Measurements from ENCODE around the gene VPREB1. TPM values are rescaled to one million over a fixed set of nuclear protein-coding genes. Genes with fewer than 3 reads are reported as not detected.
"Not testable (repeated sequence)": the region's sequence is repeated elsewhere in the genome, so short reads cannot be mapped to it uniquely, and the experiment has no call there.

Gene VPREB1
- total RNA-seq, 1 experiment from 2014 or later: not detected

- H3K4me1 ChIP-seq (replicated peaks; ENCODE audit: insufficient read depth): no peaks in the 10 kb centered on the region
- H3K9me3 ChIP-seq (ENCODE audit: insufficient read depth, low read depth): no peaks in the 10 kb centered on the region
- H3K27me3 ChIP-seq (ENCODE audit: insufficient read depth, low read depth): no peaks in the 10 kb centered on the region
- H3K27ac ChIP-seq: no peak overlapping the region
- CTCF ChIA-PET: no interaction called here
- no peak overlapping the region for H2AFZ ChIP-seq
- no peak overlapping the region for H3K4me3 ChIP-seq
- no peak for DNase-seq
- no peaks in the 10 kb centered on the region for H3K79me2 ChIP-seq (ENCODE audit: low read depth)
- no peaks in the 10 kb centered on the region for H3K9me2 ChIP-seq (ENCODE audit: insufficient read depth)
- POLR2A ChIA-PET (ENCODE audit: unreplicated experiment): no interaction called here
- no peak for TF ChIP-seq EZH2 (IDR thresholded peaks at IDR 0.05; ENCODE audit: low read depth)
- TF ChIP-seq, protein P1, sequence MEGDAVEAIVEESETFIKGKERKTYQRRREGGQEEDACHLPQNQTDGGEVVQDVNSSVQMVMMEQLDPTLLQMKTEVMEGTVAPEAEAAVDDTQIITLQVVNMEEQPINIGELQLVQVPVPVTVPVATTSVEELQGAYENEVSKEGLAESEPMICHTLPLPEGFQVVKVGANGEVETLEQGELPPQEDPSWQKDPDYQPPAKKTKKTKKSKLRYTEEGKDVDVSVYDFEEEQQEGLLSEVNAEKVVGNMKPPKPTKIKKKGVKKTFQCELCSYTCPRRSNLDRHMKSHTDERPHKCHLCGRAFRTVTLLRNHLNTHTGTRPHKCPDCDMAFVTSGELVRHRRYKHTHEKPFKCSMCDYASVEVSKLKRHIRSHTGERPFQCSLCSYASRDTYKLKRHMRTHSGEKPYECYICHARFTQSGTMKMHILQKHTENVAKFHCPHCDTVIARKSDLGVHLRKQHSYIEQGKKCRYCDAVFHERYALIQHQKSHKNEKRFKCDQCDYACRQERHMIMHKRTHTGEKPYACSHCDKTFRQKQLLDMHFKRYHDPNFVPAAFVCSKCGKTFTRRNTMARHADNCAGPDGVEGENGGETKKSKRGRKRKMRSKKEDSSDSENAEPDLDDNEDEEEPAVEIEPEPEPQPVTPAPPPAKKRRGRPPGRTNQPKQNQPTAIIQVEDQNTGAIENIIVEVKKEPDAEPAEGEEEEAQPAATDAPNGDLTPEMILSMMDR (conservative IDR thresholded peaks at IDR 0.05): no peak
- H3F3A ChIP-seq (ENCODE audit: insufficient read depth, low read depth): no peaks in the 10 kb centered on the region
- no peak overlapping the region for H3K4me2 ChIP-seq
- intact Hi-C loops (cut with micrococcal nuclease; ENCODE audit: unreplicated experiment): no loop called here
- no peaks in the 10 kb centered on the region for H4K20me1 ChIP-seq (ENCODE audit: insufficient read depth)
- BruUV-seq (replicated peaks): no TSS peak
- H3K36me3 ChIP-seq (ENCODE audit: low read depth): no peaks in the 10 kb centered on the region
Measured at GRCh38 chr22:22248878-22249277, 4.3 kb downstream of the VPREB1 start.

- H2AFZ ChIP-seq; POLR2A ChIA-PET (ENCODE audit: unreplicated experiment); BruUV-seq (replicated peaks); H4K20me1 ChIP-seq (ENCODE audit: insufficient read depth); H3K36me3 ChIP-seq (ENCODE audit: low read depth); H3K9me3 ChIP-seq (ENCODE audit: insufficient read depth, low read depth); H3K27ac ChIP-seq; intact Hi-C loops (cut with micrococcal nuclease; ENCODE audit: unreplicated experiment); CTCF ChIA-PET; H3K4me2 ChIP-seq; H3K27me3 ChIP-seq (ENCODE audit: insufficient read depth, low read depth); H3K4me3 ChIP-seq; H3F3A ChIP-seq (ENCODE audit: insufficient read depth, low read depth); H3K9me2 ChIP-seq (ENCODE audit: insufficient read depth); H3K79me2 ChIP-seq (ENCODE audit: low read depth); DNase-seq; H3K4me1 ChIP-seq (replicated peaks; ENCODE audit: insufficient read depth): not testable (repeated sequence)
Measured at GRCh38 chr22:22250651-22251050, 6.1 kb downstream of the VPREB1 start.

GRCh38 chr22:22256133-22256532 lies 11.5 kb downstream of the VPREB1 start:
- H3F3A ChIP-seq (ENCODE audit: insufficient read depth, low read depth); H3K9me3 ChIP-seq (ENCODE audit: insufficient read depth, low read depth); H3K79me2 ChIP-seq (ENCODE audit: low read depth); H3K27me3 ChIP-seq (ENCODE audit: insufficient read depth, low read depth); H2AFZ ChIP-seq; H3K4me1 ChIP-seq (replicated peaks; ENCODE audit: insufficient read depth); H3K27ac ChIP-seq; H3K4me3 ChIP-seq; DNase-seq; H3K36me3 ChIP-seq (ENCODE audit: low read depth); BruUV-seq (replicated peaks); CTCF ChIA-PET; H4K20me1 ChIP-seq (ENCODE audit: insufficient read depth); H3K4me2 ChIP-seq; H3K9me2 ChIP-seq (ENCODE audit: insufficient read depth); POLR2A ChIA-PET (ENCODE audit: unreplicated experiment); intact Hi-C loops (cut with micrococcal nuclease; ENCODE audit: unreplicated experiment): not testable (repeated sequence)

DNA sequence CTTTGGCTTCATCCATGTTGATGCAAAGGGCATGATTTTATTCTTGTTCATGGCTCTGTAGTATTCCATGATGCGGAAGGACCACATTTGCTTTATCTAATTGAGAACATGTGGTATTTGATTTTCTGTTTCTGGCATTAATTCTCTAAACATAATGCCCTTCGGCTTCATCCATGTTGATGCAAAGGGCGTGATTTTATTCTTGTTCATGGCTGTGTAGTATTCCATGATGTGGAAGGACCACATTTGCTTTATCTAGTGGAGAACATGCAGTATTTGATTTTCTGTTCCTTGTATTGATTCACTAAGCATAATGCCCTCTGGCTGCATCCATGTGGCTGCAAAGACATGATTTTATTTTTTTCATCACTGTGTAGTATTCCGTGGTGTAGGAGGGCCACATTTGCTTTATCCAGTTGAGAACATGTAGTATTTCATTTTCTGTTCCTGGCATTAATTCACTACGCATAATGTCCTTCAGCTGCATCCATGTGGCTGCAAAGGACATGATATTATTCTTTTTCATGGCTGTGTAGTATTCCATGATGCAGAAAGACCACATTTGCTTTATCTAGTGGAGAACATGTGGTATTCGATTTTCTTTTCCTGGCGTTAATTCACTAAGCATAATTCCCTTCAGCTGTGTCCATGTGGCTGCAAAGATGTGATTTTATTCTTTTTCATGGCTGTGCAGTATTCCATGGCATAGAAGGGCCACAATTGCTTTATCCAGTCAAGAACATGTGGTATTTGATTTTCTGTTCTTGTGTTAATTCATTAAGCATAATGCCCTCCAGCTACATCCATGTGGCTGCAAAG lies 14.2 kb downstream of the VPREB1 start:
- intact Hi-C loops (cut with micrococcal nuclease; ENCODE audit: unreplicated experiment); BruUV-seq (replicated peaks); H3K79me2 ChIP-seq (ENCODE audit: low read depth); H4K20me1 ChIP-seq (ENCODE audit: insufficient read depth); H3K36me3 ChIP-seq (ENCODE audit: low read depth); DNase-seq; H3F3A ChIP-seq (ENCODE audit: insufficient read depth, low read depth); POLR2A ChIA-PET (ENCODE audit: unreplicated experiment); H3K9me2 ChIP-seq (ENCODE audit: insufficient read depth); CTCF ChIA-PET; H3K27me3 ChIP-seq (ENCODE audit: insufficient read depth, low read depth); H3K4me2 ChIP-seq; H3K27ac ChIP-seq; H3K4me3 ChIP-seq; H3K9me3 ChIP-seq (ENCODE audit: insufficient read depth, low read depth); H3K4me1 ChIP-seq (replicated peaks; ENCODE audit: insufficient read depth); H2AFZ ChIP-seq: not testable (repeated sequence)

GRCh38 chr22:22260169-22260568 lies 15.6 kb downstream of the VPREB1 start:
- H3K4me1 ChIP-seq (replicated peaks; ENCODE audit: insufficient read depth); H3K27ac ChIP-seq; H3K9me3 ChIP-seq (ENCODE audit: insufficient read depth, low read depth); H3K9me2 ChIP-seq (ENCODE audit: insufficient read depth); DNase-seq; H3K27me3 ChIP-seq (ENCODE audit: insufficient read depth, low read depth); CTCF ChIA-PET; H3F3A ChIP-seq (ENCODE audit: insufficient read depth, low read depth); H3K79me2 ChIP-seq (ENCODE audit: low read depth); H2AFZ ChIP-seq; H3K36me3 ChIP-seq (ENCODE audit: low read depth); BruUV-seq (replicated peaks); H3K4me3 ChIP-seq; H4K20me1 ChIP-seq (ENCODE audit: insufficient read depth); H3K4me2 ChIP-seq; POLR2A ChIA-PET (ENCODE audit: unreplicated experiment); intact Hi-C loops (cut with micrococcal nuclease; ENCODE audit: unreplicated experiment): not testable (repeated sequence)

- CTCF ChIA-PET; H4K20me1 ChIP-seq (ENCODE audit: insufficient read depth); H2AFZ ChIP-seq; BruUV-seq (replicated peaks); H3K4me1 ChIP-seq (replicated peaks; ENCODE audit: insufficient read depth); H3K4me3 ChIP-seq; H3K9me3 ChIP-seq (ENCODE audit: insufficient read depth, low read depth); H3K36me3 ChIP-seq (ENCODE audit: low read depth); intact Hi-C loops (cut with micrococcal nuclease; ENCODE audit: unreplicated experiment); DNase-seq; H3F3A ChIP-seq (ENCODE audit: insufficient read depth, low read depth); POLR2A ChIA-PET (ENCODE audit: unreplicated experiment); H3K79me2 ChIP-seq (ENCODE audit: low read depth); H3K27ac ChIP-seq; H3K27me3 ChIP-seq (ENCODE audit: insufficient read depth, low read depth); H3K9me2 ChIP-seq (ENCODE audit: insufficient read depth); H3K4me2 ChIP-seq: not testable (repeated sequence)
Measured at GRCh38 chr22:22260586-22260985, 16.0 kb downstream of the VPREB1 start.
